GM12872 (cell line): ENCODE measurements around the gene BCL11B.

Experiments used
- TF ChIP-seq, protein P1 (sequence below): IDR thresholded peaks from 3 replicates; pipeline ENCODE4 v1.5.1; 2011; ENCODE audit warnings: low read depth, mild to moderate bottlenecking, low read length, moderate library complexity; ENCODE audit not compliant: insufficient read depth

BCL11B gene

DNA sequence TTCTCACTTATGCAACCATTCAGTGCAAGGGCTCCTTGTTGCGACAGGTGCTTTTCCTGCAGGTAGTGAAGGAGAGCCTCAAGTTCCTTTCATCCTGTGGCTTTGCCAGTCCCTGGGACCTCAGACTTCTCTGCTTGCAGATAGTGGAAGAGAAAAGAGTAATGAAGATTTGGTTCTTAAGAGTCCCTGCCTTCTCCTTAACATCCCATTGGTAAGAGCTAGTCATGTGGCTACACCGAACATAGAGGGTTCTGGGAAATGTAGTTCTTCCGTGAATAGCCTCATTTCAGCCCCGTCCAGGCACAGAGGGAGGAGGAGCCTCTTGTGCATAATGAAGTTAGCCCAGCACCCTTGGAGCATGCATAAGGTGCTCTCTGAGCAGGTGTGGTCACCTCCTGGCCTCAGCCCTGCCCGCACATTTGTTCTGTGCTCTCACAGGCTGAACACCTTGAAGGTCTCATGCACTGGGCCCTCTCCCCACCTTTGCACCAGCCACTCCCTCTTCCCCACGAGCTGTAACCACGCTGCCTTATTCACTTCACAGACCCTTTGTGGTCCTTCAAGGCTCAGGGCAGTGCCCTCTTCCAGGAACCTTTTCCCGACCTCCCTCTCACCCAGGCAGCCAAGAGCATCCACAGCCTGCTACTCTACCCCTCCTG, 134.0 kb downstream of the BCL11B start:
- TF ChIP-seq, protein P1, sequence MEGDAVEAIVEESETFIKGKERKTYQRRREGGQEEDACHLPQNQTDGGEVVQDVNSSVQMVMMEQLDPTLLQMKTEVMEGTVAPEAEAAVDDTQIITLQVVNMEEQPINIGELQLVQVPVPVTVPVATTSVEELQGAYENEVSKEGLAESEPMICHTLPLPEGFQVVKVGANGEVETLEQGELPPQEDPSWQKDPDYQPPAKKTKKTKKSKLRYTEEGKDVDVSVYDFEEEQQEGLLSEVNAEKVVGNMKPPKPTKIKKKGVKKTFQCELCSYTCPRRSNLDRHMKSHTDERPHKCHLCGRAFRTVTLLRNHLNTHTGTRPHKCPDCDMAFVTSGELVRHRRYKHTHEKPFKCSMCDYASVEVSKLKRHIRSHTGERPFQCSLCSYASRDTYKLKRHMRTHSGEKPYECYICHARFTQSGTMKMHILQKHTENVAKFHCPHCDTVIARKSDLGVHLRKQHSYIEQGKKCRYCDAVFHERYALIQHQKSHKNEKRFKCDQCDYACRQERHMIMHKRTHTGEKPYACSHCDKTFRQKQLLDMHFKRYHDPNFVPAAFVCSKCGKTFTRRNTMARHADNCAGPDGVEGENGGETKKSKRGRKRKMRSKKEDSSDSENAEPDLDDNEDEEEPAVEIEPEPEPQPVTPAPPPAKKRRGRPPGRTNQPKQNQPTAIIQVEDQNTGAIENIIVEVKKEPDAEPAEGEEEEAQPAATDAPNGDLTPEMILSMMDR = no peak

DNA sequence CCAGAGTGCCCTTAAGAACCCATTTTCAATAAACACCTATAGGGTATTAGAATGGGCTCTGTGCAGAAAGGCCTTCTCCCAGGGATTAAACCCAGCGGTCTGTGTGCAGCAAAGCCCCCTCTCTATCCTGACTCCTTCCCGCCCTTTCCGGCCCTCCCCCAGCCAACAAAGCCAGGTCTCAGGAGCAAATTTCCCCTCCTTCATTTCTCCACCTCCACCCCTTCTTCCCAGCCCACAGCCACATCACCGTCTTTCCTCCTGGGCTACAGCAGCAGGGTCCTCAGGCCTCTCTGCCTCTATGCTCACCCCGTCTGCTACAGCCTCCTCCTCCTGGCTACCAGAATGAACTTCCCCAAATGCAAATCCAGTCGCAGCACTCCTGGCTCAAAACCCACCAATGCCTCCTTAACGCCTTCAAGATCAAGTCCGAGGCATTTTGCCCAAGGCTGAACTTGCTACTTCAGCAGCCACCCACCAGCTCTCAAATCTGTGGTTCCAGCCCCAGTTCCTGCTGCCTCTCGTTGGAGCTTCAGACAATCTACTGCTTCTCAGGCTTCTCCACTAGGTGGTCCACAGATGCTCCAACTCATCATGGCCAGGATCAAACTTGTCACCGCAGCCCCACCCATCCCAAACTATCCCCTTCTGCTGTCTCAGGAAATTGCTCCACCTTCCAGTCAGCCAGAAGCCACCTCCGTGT, 134.8 kb downstream of the BCL11B start:
- TF ChIP-seq, protein P1 = no peak

DNA sequence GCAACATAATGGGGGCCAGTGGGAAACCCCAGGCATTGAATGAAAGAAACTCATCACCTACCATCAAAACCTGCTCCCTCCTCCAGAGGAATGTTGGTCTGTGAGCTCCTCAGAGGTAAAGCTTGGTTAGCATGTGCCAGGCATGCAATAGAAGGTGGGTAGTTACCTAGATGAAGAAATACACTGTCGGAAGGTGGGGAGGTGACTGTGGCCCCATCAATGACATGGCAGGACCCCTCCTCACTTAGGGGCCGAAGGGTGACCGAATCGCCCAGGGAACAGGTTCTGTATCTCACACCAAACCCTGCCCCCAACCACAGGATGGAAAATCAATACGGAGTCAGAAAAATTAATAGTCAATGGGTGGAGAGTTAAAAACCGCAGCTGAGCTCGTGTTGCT, 135.6 kb downstream of the BCL11B start:
- TF ChIP-seq, protein P1 = no peak

DNA sequence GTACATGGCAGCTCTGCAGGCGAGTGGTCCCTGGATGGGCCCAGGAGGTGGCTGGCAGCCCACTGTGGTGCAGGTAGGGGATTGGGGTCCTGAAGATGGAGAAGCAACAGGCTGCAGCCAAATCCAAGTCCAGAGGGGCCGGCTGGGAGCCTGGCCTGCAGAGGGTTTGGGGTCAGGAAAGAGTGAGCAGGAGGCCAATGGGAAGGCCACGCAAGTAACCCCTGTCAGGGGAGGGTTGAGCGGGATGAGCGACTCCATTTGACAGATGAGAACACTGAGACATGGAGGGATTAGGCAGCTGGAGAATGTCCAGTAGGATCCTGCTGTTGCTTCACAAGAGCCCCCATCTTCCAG, 136.0 kb downstream of the BCL11B start:
- TF ChIP-seq, protein P1 = no peak

DNA sequence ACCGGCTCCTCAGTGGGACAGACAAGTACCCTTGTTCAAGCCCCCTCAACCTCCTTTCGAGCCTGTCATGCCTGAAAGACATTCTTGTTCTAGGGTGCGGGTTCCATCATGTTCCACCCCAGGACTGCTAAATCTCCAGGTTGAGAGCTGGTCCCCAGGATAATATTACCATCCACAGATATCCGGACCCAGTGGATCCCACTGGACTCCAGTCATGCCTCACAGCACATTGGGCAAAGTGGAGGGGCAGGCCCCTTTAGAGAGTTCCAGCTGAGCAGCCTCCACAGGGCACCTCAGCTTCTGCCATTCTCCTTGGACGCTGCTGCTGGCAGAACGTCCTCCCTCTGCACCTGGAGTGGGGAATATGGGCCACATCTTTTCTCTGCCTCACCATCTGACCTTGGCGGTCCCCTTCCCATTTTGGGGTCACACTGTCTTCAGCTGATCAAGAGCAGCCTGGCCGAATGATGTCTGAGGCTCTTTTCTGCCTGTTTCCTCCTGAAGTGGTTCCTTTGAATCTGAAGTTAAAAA, 137.4 kb downstream of the BCL11B start:
- TF ChIP-seq, protein P1 = no peak

DNA sequence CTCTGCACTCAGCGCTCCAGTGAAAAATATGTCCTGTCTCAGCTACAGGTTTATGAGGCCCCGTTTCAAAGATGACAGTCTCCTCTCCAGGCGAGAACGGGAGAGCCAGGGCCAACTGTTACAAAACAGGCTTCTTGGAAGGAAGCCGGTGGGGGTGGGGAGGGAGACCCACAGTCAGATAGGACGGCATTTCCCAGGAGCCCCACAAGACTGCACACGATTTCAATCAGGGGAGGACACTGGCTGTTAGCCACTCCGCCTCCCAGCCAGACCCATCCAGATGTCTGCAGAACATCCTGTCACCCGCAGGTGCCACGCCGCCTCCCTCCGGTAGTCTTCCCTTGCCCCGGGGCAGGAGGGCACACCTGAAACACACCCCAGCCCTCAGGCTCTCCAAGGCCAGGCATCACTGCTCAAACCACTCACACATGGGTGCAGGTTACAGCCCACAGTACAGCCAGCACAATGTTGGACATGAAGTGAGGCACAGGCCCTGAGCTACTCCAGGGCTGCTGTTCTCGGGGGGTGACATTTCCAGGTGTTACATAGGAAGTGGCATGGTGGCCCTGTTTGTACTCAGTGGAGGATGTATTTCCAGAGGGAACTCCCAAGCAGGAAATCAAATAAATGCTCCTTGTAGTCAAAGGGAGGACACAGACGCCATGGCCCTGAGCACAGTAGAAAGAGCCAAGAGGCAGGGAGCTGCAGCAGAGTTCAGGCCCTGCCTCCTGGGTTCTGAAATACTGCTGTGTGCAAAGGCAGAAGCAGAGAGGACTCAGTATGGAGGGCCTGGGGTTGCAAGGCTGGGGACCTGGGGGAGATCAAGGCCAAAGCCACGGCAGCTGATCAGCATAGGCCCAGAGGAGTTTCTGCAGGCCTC, 138.1 kb downstream of the BCL11B start:
- TF ChIP-seq, protein P1 = no peak
